Effector memory CD8-positive, alpha-beta T cell (primary cell): Measurements from ENCODE around the gene HERC3.
A peak's percentile ranks its signal among the peaks of the same experiment; 100 is the strongest.

ENCODE experiments used
- ATAC-seq: fragments of 150-1000 bp; cut with Tn5 transposase; replicated peaks from 2 replicates; pipeline ENCODE4 v1.10.0; 2021; ENCODE audit warnings: mild to moderate bottlenecking, moderate library complexity
- DNase-seq, 3 experiments: peaks; one replicate each; pipeline ENCODE4 v3.0.0; 2021
- H3K27ac Mint-ChIP-seq, 2 donors: one replicate each; pipeline ENCODE4 v1.8.0; 2022; ENCODE audit warnings: mild to moderate bottlenecking in 2 of 2, mixed read lengths in 2 of 2, moderate library complexity in 2 of 2
- H3K27me3 Mint-ChIP-seq, 2 donors: one replicate each; pipeline ENCODE4 v1.8.0; 2022; ENCODE audit warnings: mixed read lengths in 2 of 2
- H3K36me3 Mint-ChIP-seq: one replicate; pipeline ENCODE4 v1.8.0; 2022; ENCODE audit warnings: mild to moderate bottlenecking, moderate library complexity, mixed read lengths; ENCODE audit not compliant: insufficient read depth
- H3K4me1 Mint-ChIP-seq, 2 donors: one replicate each; pipeline ENCODE4 v1.8.0; 2022; ENCODE audit warnings: low read depth in 2 of 2, mixed read lengths in 2 of 2
- H3K4me3 Mint-ChIP-seq, 2 donors: one replicate each; pipeline ENCODE4 v1.8.0; 2022; ENCODE audit warnings: mild to moderate bottlenecking in 2 of 2, mixed read lengths in 2 of 2, moderate library complexity in 2 of 2
- H3K9me3 Mint-ChIP-seq, 2 donors: one replicate each; pipeline ENCODE4 v1.8.0; 2022; ENCODE audit warnings: mixed read lengths in 2 of 2

HERC3 gene

GRCh38 chr4:88653371-88653946, 61.2 kb downstream of the HERC3 start:
- peak overlapping the region; percentile 26 to 31 for H3K27ac Mint-ChIP-seq
- ATAC-seq (no peak), DNase-seq (no peak)
- peaks cover 12% of the 10 kb centered on the region for H3K36me3 Mint-ChIP-seq
- H3K4me1 Mint-ChIP-seq, result peaks cover 10 to 24% of the 10 kb centered on the region in 2 donors
- H3K9me3 Mint-ChIP-seq, result no peaks in the 10 kb centered on the region
- no peaks in the 10 kb centered on the region for H3K27me3 Mint-ChIP-seq
- no peak overlapping the region for H3K4me3 Mint-ChIP-seq

GRCh38 chr4:88655226-88655625, 62.9 kb downstream of the HERC3 start:
- no peaks in the 10 kb centered on the region for H3K9me3 Mint-ChIP-seq
- no peak overlapping the region for H3K4me3 Mint-ChIP-seq
- peaks cover 7 to 15% of the 10 kb centered on the region in 2 donors for H3K4me1 Mint-ChIP-seq
- no peaks in the 10 kb centered on the region for H3K27me3 Mint-ChIP-seq
- peak overlapping the region in 1 of 2 donors; percentile 62 for H3K27ac Mint-ChIP-seq
- DNase-seq (no peak), ATAC-seq (no peak)
- H3K36me3 Mint-ChIP-seq, result peaks cover 18% of the 10 kb centered on the region

- no peaks in the 10 kb centered on the region for H3K9me3 Mint-ChIP-seq
- H3K27ac Mint-ChIP-seq, result peak overlapping the region; percentile 63
- H3K27me3 Mint-ChIP-seq, result no peaks in the 10 kb centered on the region
- ATAC-seq (peak; percentile 69), DNase-seq (peak in 2 of 3 experiments; percentile 3 to 8)
- H3K4me3 Mint-ChIP-seq, result no peak overlapping the region
- H3K36me3 Mint-ChIP-seq, result peaks cover 34% of the 10 kb centered on the region
- H3K4me1 Mint-ChIP-seq, result peaks cover 2 to 4% of the 10 kb centered on the region in 2 donors
Measured at GRCh38 chr4:88659055-88659889, 67.0 kb downstream of the HERC3 start.

- Mint-ChIP-seq H3K4me3 (no peak overlapping the region), H3K9me3 (no peaks in the 10 kb centered on the region), H3K4me1 (peaks cover 2 to 4% of the 10 kb centered on the region in 2 donors), H3K27me3 (no peaks in the 10 kb centered on the region), H3K27ac (no peak overlapping the region), H3K36me3 (peaks cover 36% of the 10 kb centered on the region)
- no peak for DNase-seq
- ATAC-seq, result no peak
Measured at GRCh38 chr4:88659890-88660208, 67.6 kb downstream of the HERC3 start.

GRCh38 chr4:88660446-88661294, 68.4 kb downstream of the HERC3 start:
- no peaks in the 10 kb centered on the region for H3K9me3 Mint-ChIP-seq
- H3K36me3 Mint-ChIP-seq, result peaks cover 36% of the 10 kb centered on the region
- peak overlapping the region in 1 of 2 donors; percentile 17 for H3K27ac Mint-ChIP-seq
- no peak for ATAC-seq
- H3K4me3 Mint-ChIP-seq, result no peak overlapping the region
- H3K27me3 Mint-ChIP-seq, result no peaks in the 10 kb centered on the region
- H3K4me1 Mint-ChIP-seq, result peaks cover 2 to 4% of the 10 kb centered on the region in 2 donors
- DNase-seq, result no peak

GRCh38 chr4:88661739-88662138, 69.5 kb downstream of the HERC3 start:
- no peak overlapping the region for H3K27ac Mint-ChIP-seq

GRCh38 chr4:88672987-88673386, 80.7 kb downstream of the HERC3 start:
- H3K36me3 Mint-ChIP-seq, result peaks cover 52% of the 10 kb centered on the region
- H3K4me1 Mint-ChIP-seq, result peaks cover 0 to 2% of the 10 kb centered on the region in 2 donors
- peak in 2 of 3 experiments; percentile 9 to 16 for DNase-seq
- no peak overlapping the region for H3K27ac Mint-ChIP-seq
- no peaks in the 10 kb centered on the region for H3K27me3 Mint-ChIP-seq
- peak; percentile 63 for ATAC-seq
- no peak overlapping the region for H3K4me3 Mint-ChIP-seq
- H3K9me3 Mint-ChIP-seq, result no peaks in the 10 kb centered on the region

More at GRCh38 chr4:88661739-88662138, 69.5 kb downstream of the HERC3 start:
- Mint-ChIP-seq H3K4me1 (peaks cover 2 to 4% of the 10 kb centered on the region in 2 donors), H3K36me3 (peaks cover 32% of the 10 kb centered on the region), H3K27me3 (no peaks in the 10 kb centered on the region), H3K4me3 (no peak overlapping the region), H3K9me3 (no peaks in the 10 kb centered on the region)
- ATAC-seq (no peak), DNase-seq (no peak)

GRCh38 chr4:88673886-88674285, 81.6 kb downstream of the HERC3 start:
- H3K27ac Mint-ChIP-seq, result no peak overlapping the region
- H3K27me3 Mint-ChIP-seq, result no peaks in the 10 kb centered on the region
- H3K9me3 Mint-ChIP-seq, result no peaks in the 10 kb centered on the region
- DNase-seq (no peak), ATAC-seq (no peak)
- no peak overlapping the region for H3K4me3 Mint-ChIP-seq
- peaks cover 0 to 2% of the 10 kb centered on the region in 2 donors for H3K4me1 Mint-ChIP-seq
- H3K36me3 Mint-ChIP-seq, result peaks cover 54% of the 10 kb centered on the region

GRCh38 chr4:88674565-88674964, 82.3 kb downstream of the HERC3 start:
- Mint-ChIP-seq H3K27ac (no peak overlapping the region), H3K4me1 (peaks cover 0 to 2% of the 10 kb centered on the region in 2 donors), H3K4me3 (no peak overlapping the region), H3K9me3 (no peaks in the 10 kb centered on the region), H3K36me3 (peaks cover 56% of the 10 kb centered on the region), H3K27me3 (no peaks in the 10 kb centered on the region)
- DNase-seq (no peak), ATAC-seq (no peak)

GRCh38 chr4:88674979-88675378, 82.7 kb downstream of the HERC3 start:
- Mint-ChIP-seq H3K4me1 (peaks cover 0 to 2% of the 10 kb centered on the region in 2 donors), H3K9me3 (no peaks in the 10 kb centered on the region), H3K27me3 (no peaks in the 10 kb centered on the region), H3K36me3 (peaks cover 57% of the 10 kb centered on the region), H3K4me3 (no peak overlapping the region), H3K27ac (peak overlapping the region in 1 of 2 donors; percentile 21)
- no peak for DNase-seq
- no peak for ATAC-seq

GRCh38 chr4:88675543-88675942, 83.3 kb downstream of the HERC3 start:
- no peaks in the 10 kb centered on the region for H3K9me3 Mint-ChIP-seq
- H3K4me1 Mint-ChIP-seq, result peaks cover 0 to 2% of the 10 kb centered on the region in 2 donors
- ATAC-seq (no peak), DNase-seq (no peak)
- no peak overlapping the region for H3K4me3 Mint-ChIP-seq
- peaks cover 56% of the 10 kb centered on the region for H3K36me3 Mint-ChIP-seq
- H3K27ac Mint-ChIP-seq, result no peak overlapping the region
- H3K27me3 Mint-ChIP-seq, result no peaks in the 10 kb centered on the region

GRCh38 chr4:88681209-88681608, 88.9 kb downstream of the HERC3 start:
- DNase-seq (no peak), ATAC-seq (no peak)
- no peaks in the 10 kb centered on the region for H3K9me3 Mint-ChIP-seq
- no peaks in the 10 kb centered on the region for H3K27me3 Mint-ChIP-seq
- H3K4me3 Mint-ChIP-seq, result no peak overlapping the region
- H3K36me3 Mint-ChIP-seq, result peaks cover 52% of the 10 kb centered on the region
- H3K27ac Mint-ChIP-seq, result no peak overlapping the region
- peaks cover 0 to 3% of the 10 kb centered on the region in 2 donors for H3K4me1 Mint-ChIP-seq

GRCh38 chr4:88690355-88690754, 98.1 kb downstream of the HERC3 start:
- Mint-ChIP-seq H3K4me1 (no peaks in the 10 kb centered on the region), H3K9me3 (no peaks in the 10 kb centered on the region), H3K27me3 (no peaks in the 10 kb centered on the region), H3K36me3 (peaks cover 36% of the 10 kb centered on the region), H3K4me3 (no peak overlapping the region), H3K27ac (no peak overlapping the region)
- DNase-seq, result no peak
- no peak for ATAC-seq
